Endothelial cell (in vitro differentiated cells): ENCODE results near the gene ENHO. TPM values are rescaled to one million over a fixed set of nuclear protein-coding genes. Genes with fewer than 3 reads are reported as not detected.

Source experiments
- DNase-seq: peaks from one replicate; pipeline ENCODE4 v3.0.0; 2021; ENCODE audit warnings: low spot score
- H3K27ac Mint-ChIP-seq: one replicate; pipeline ENCODE4 v1.8.0; 2021; ENCODE audit warnings: mixed read lengths, inconsistent platforms; ENCODE audit not compliant: unreplicated experiment
- H3K27me3 Mint-ChIP-seq: one replicate; pipeline ENCODE4 v1.8.0; 2021; ENCODE audit warnings: mild to moderate bottlenecking, moderate library complexity, mixed read lengths, inconsistent platforms; ENCODE audit not compliant: unreplicated experiment
- H3K36me3 Mint-ChIP-seq: one replicate; pipeline ENCODE4 v1.8.0; 2021; ENCODE audit warnings: mild to moderate bottlenecking, low read depth, mixed read lengths, inconsistent platforms; ENCODE audit not compliant: unreplicated experiment
- H3K4me1 Mint-ChIP-seq: one replicate; pipeline ENCODE4 v1.8.0; 2021; ENCODE audit warnings: mild to moderate bottlenecking, mixed read lengths, inconsistent platforms; ENCODE audit not compliant: unreplicated experiment
- H3K4me3 Mint-ChIP-seq: one replicate; pipeline ENCODE4 v1.8.0; 2021; ENCODE audit warnings: mild to moderate bottlenecking, mixed read lengths, inconsistent platforms; ENCODE audit not compliant: unreplicated experiment
- H3K9me3 Mint-ChIP-seq: one replicate; pipeline ENCODE4 v1.8.0; 2021; ENCODE audit warnings: mixed read lengths, inconsistent platforms; ENCODE audit not compliant: unreplicated experiment
- total RNA-seq: library from RNA; stranded (reverse); fragmentation: NEBNext Ultra II Directional; extraction: Animal tissue kit (Norgen Biotek cat#: 25700); gene quantifications from one replicate; pipeline ENCODE4 v1.2.1, GENCODE V29; 2021; ENCODE audit not compliant: unreplicated experiment
- TF ChIP-seq, protein P1 (sequence below): fragments of 200-600 bp; sonication (generic); IDR thresholded peaks from one replicate; pipeline ENCODE4 v1.5.0; 2021; ENCODE audit warnings: antibody characterized with exemption; ENCODE audit not compliant: unreplicated experiment

ENHO gene
- total RNA-seq, 1 donor from 2014 or later: 4.1 TPM

DNA sequence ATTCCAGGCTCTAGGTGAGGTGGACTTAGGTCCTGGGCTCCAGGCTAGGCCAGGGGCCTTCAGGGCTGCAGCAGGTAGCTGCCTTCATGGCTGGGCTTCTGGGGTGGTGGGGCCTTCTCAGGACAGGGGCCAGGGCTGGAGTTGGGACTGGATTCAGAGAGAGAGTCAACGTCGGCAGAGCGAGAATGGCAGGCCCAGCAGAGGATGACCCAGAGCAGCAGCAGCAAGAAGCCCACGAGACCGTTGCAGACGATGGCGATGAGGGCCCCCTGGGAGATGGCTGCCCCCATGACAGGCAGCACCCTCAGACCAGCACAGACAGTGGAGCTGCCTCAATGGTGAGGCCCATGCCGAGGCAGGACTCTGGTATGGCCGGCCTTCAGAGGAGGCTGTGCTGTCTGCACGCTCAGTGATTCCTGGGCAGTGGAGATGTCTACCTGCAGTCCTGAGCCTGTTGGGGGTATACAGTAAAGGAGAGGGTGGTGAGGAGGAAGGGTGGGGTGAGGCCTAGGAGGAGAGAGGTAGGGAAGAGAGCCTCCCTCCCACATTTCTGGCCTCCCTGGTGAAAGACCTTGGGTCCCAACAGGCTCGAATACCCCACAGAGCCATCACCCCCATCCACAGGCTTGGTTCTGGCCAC is 1.3 kb downstream of the ENHO start:
- peak overlapping the region; percentile 11 for H3K4me3 Mint-ChIP-seq
- DNase-seq: no peak
- no peaks in the 10 kb centered on the region for H3K9me3 Mint-ChIP-seq
- TF ChIP-seq, protein P1, sequence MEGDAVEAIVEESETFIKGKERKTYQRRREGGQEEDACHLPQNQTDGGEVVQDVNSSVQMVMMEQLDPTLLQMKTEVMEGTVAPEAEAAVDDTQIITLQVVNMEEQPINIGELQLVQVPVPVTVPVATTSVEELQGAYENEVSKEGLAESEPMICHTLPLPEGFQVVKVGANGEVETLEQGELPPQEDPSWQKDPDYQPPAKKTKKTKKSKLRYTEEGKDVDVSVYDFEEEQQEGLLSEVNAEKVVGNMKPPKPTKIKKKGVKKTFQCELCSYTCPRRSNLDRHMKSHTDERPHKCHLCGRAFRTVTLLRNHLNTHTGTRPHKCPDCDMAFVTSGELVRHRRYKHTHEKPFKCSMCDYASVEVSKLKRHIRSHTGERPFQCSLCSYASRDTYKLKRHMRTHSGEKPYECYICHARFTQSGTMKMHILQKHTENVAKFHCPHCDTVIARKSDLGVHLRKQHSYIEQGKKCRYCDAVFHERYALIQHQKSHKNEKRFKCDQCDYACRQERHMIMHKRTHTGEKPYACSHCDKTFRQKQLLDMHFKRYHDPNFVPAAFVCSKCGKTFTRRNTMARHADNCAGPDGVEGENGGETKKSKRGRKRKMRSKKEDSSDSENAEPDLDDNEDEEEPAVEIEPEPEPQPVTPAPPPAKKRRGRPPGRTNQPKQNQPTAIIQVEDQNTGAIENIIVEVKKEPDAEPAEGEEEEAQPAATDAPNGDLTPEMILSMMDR: no peak
- H3K27ac Mint-ChIP-seq: no peak overlapping the region
- peaks cover 9% of the 10 kb centered on the region for H3K4me1 Mint-ChIP-seq
- H3K36me3 Mint-ChIP-seq: peaks cover 4% of the 10 kb centered on the region
- peaks cover 6% of the 10 kb centered on the region for H3K27me3 Mint-ChIP-seq

DNA sequence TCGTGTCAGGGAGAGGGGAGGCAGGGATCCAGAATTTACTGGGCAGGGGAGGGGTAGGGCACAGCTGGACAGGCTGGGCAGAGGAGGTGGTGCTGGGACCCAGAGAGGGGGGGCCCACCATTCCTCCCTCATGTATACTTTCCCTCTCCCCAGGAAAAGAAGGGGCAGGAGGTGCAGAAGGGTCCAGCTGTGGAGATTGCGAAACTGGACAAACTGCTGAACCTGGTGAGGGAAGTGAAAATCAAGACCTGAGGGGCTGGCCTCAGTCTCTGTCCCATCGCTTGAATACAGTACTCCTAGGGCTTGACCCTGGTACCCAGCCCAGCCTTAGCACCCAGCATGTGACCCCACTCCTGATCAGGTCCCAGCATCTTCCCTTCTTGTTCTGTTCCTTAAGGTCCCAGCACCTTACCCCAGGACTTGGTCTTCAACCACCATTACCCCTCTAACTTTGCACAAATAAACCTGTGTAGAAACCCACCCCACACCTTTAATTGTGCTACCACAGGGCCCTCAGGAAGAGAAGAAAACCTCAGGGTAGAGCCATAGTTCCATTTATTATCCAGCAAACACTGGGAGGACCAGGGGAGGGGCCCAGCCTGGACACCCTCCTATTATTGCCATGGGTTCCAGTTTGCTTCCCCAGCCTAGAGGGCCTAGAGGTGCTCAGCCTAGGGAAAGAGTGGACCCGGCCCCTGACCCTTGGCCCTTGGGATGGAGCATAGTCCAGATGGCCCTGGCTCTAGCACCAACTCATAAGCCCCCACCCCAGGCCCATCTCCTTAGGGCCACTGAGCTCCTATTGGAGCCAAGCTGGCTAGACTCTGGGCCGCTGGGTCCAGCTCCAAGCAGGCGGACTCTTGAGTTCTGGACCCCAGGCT is 2.0 kb downstream of the ENHO start:
- H3K4me1 Mint-ChIP-seq: peaks cover 9% of the 10 kb centered on the region
- no peak overlapping the region for H3K27ac Mint-ChIP-seq
- H3K36me3 Mint-ChIP-seq: peaks cover 4% of the 10 kb centered on the region
- TF ChIP-seq, protein P1: no peak
- peaks cover 9% of the 10 kb centered on the region for H3K27me3 Mint-ChIP-seq
- no peaks in the 10 kb centered on the region for H3K9me3 Mint-ChIP-seq
- DNase-seq: no peak
- H3K4me3 Mint-ChIP-seq: no peak overlapping the region

DNA sequence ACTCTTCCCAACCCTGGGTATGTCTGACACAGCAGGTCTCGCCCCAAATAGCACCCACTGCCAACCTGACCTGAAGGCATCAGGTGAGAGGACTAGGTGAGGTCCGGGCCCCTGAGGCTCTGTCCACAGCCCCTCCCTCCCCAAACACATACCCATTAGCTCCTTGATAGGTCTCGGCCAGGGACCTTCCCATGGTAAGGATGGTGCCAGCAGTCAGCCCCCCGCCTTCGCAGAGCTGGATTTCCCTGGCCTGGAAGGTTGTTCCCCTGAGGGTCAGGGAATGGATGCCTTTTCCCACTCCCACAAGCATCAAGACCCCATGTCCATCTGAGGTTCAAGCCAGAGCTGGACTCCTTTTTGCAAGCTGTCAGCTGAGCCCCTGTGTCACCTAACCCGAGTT is 2.7 kb downstream of the ENHO start:
- peaks cover 9% of the 10 kb centered on the region for H3K27me3 Mint-ChIP-seq

DNA sequence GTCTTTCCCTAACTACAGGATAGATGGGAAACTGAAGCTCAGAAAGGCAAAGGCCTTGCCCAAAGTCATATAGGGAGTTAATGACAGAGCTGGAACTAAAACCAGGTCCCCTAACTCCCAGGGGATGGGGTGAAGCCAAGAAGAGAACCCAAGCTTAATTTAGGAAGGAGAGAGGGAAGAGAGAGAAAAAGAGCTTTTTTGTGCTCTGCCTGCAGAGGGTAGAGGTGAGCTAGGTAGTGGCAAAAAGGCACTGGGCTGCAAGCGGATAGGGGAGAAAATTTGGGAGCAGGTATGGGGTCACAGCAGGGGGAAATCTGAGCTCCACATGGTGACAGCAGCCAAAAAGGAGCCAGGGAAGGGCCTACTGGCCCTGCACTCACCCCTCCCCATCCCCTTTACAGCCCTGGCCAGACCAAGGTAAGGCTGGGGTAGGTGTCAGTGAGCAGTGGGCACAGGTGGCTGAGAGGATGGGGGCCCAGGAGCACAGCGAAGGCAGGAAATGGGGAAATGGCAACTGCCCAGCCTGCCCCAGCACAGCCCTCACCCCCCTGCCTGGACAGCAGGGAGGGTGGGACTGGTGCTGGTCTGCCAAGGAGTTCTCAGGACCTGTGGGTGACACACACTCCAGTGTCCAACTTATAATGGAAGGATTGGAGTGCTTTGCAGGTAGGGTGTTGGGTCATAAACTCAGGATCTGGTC is 3.3 kb downstream of the ENHO start:
- H3K36me3 Mint-ChIP-seq: peaks cover 4% of the 10 kb centered on the region
- H3K27ac Mint-ChIP-seq: no peak overlapping the region
- peak overlapping the region; percentile 19 for H3K4me3 Mint-ChIP-seq
- peaks cover 9% of the 10 kb centered on the region for H3K4me1 Mint-ChIP-seq
- TF ChIP-seq, protein P1: no peak
- H3K9me3 Mint-ChIP-seq: no peaks in the 10 kb centered on the region
- no peak for DNase-seq
- peaks cover 10% of the 10 kb centered on the region for H3K27me3 Mint-ChIP-seq

More for the DNA sequence above, 2.7 kb downstream of the ENHO start:
- no peaks in the 10 kb centered on the region for H3K9me3 Mint-ChIP-seq
- H3K27ac Mint-ChIP-seq: no peak overlapping the region
- peaks cover 9% of the 10 kb centered on the region for H3K4me1 Mint-ChIP-seq
- no peak overlapping the region for H3K4me3 Mint-ChIP-seq
- DNase-seq: no peak
- TF ChIP-seq, protein P1: no peak
- H3K36me3 Mint-ChIP-seq: peaks cover 4% of the 10 kb centered on the region
